ENCODE measurements around the gene CYP2S1. TPM values are rescaled to one million over a fixed set of nuclear protein-coding genes. Genes with fewer than 3 reads are reported as not detected.

CYP2S1 gene
- total and polyA plus RNA-seq, 2 experiments from 2014 or later: not detected

DNA sequence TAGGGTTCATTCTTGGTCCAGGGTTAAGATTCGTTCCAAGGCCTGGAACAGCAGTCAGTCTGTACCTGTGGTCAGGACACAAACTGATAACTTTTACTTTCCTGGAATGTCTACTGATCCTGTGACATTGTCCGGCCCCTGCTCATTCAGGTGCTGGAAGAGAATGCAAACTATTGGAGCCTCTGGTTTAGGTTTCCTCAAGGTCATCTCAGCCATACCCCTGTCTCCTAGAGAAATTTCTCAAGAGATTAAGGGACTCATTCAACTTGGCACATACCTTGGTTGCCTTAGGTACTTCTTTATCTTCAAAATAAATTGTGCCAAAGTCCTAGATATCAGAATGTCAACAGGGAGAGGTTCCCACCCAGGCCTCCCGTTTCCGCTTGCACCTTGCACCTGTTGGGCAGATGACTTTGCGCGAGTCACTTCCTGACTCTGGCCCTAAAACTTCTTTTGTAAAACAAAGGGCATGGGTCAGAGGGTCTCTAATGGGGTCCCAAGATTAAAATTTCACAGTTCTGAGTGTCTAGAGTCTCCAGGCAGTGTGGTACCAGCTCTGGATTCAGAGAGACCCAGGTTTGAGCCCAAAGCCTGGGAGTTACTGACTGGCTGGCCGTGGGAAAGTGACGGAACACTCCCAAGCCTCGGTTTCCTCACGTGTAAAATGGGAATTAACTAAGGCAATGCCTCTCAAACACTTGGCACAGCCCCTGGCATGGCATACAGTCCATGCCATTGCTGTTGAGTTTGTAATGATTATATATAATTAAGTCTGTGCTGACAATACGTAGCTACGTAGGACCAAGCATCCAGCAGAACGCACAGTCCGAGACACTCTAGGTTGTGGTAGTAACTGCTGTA lies 25.8 kb upstream of the CYP2S1 start:
- Histone ChIP-seq H3K9ac (no peak overlapping the region), H4K20me1 (ENCODE audit: insufficient read depth) (no peaks in the 10 kb centered on the region), H3K27ac (no peak overlapping the region), H3K4me1 (ENCODE audit: insufficient read depth) (no peaks in the 10 kb centered on the region), H3K9me2 (ENCODE audit: insufficient read depth) (no peaks in the 10 kb centered on the region), H3F3A (ENCODE audit: insufficient read depth) (no peaks in the 10 kb centered on the region), H3K79me2 (ENCODE audit: insufficient read depth) (no peaks in the 10 kb centered on the region), H3K27me3 (replicated peaks; ENCODE audit: insufficient read depth) (peaks cover 5% of the 10 kb centered on the region; the same call in 1 of the 2 replicates), H2AFZ (no peak overlapping the region), H3K4me2 (ENCODE audit: unreplicated experiment) (no peak overlapping the region), H3K9me3 (ENCODE audit: low read depth) (no peaks in the 10 kb centered on the region), H3K4me3 (no peak overlapping the region), H3K36me3 (ENCODE audit: low read depth) (no peaks in the 10 kb centered on the region)
- TF ChIP-seq EZH2 (IDR thresholded peaks at IDR 0.05; ENCODE audit: insufficient read depth, poor library complexity, severe bottlenecking): no peak
- no peak for TF ChIP-seq EZH2phosphoT487 (IDR thresholded peaks at IDR 0.05; ENCODE audit: insufficient read depth, low read depth)
- 61 to 62% methylated on average over 14 of the region's 14 CpGs for WGBS, 2 experiments (ENCODE audit: low coverage in 1 of 2, low lambda C conversion rate in 2 of 2, missing lambda C conversion rate in 2 of 2)
- in situ Hi-C loops (cut with MboI): no loop called here
- DNase-seq: no peak

DNA sequence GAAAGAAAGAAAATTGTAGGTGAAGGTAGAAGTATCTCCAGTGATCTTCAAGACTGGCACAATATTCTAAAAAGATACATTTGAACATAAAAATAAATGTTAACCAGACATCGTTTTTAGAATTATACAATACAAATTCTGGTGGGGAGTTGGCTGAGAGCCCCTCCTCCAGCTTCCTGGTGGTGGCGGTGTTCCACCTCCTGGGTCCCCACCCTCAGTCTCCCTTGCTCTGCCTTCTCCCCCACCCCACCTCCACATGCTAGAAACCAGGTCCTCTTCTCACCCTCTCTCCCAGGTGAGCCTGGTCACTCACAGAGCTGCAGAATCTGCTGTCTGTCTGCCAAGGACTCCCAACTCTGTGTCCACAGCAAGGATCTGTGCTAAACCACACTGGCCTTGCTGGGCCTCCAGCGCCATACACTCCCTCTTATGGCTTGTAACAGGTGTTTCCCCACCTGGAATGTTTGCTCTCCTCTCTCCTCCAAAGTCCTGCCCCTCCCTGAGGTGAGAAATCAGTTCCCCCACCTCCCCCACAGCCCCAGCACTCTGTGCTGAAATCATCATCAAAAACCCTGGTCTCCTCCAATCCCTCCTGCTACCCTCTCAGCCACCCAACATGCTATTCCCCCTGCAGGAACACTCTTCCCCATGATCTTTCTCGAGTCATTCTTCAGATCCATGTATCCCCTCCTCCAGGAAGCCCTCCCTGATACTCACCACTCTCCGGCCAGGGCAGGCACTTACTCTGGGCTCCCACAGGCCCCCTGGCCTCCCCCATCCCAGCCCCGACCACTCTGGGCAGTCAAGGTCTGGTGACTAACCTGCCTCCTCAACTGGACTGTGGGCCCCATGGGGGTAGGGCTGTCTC lies 20.5 kb upstream of the CYP2S1 start:
- H3K79me2 ChIP-seq (ENCODE audit: insufficient read depth): no peaks in the 10 kb centered on the region
- H3K27me3 ChIP-seq (replicated peaks; ENCODE audit: insufficient read depth): peaks cover 5% of the 10 kb centered on the region; the same call in 1 of the 2 replicates
- 36 to 40% methylated on average over 6 of the region's 6 CpGs for WGBS, 2 experiments (ENCODE audit: low coverage in 1 of 2, low lambda C conversion rate in 2 of 2, missing lambda C conversion rate in 2 of 2)
- peaks cover 7% of the 10 kb centered on the region for H3K4me1 ChIP-seq (ENCODE audit: insufficient read depth)
- in situ Hi-C loops (cut with MboI): no loop called here
- no peak overlapping the region for H3K4me3 ChIP-seq
- H3K9me3 ChIP-seq (ENCODE audit: low read depth): no peaks in the 10 kb centered on the region
- H3F3A ChIP-seq (ENCODE audit: insufficient read depth): no peaks in the 10 kb centered on the region
- no peaks in the 10 kb centered on the region for H4K20me1 ChIP-seq (ENCODE audit: insufficient read depth)
- no peak overlapping the region for H2AFZ ChIP-seq
- no peak for TF ChIP-seq EZH2 (IDR thresholded peaks at IDR 0.05; ENCODE audit: insufficient read depth, poor library complexity, severe bottlenecking)
- no peak for TF ChIP-seq EZH2phosphoT487 (IDR thresholded peaks at IDR 0.05; ENCODE audit: insufficient read depth, low read depth)
- H3K9me2 ChIP-seq (ENCODE audit: insufficient read depth): no peaks in the 10 kb centered on the region
- no peak overlapping the region for H3K9ac ChIP-seq
- H3K4me2 ChIP-seq (ENCODE audit: unreplicated experiment): no peak overlapping the region
- no peak overlapping the region for H3K27ac ChIP-seq
- no peaks in the 10 kb centered on the region for H3K36me3 ChIP-seq (ENCODE audit: low read depth)
- DNase-seq: no peak

DNA sequence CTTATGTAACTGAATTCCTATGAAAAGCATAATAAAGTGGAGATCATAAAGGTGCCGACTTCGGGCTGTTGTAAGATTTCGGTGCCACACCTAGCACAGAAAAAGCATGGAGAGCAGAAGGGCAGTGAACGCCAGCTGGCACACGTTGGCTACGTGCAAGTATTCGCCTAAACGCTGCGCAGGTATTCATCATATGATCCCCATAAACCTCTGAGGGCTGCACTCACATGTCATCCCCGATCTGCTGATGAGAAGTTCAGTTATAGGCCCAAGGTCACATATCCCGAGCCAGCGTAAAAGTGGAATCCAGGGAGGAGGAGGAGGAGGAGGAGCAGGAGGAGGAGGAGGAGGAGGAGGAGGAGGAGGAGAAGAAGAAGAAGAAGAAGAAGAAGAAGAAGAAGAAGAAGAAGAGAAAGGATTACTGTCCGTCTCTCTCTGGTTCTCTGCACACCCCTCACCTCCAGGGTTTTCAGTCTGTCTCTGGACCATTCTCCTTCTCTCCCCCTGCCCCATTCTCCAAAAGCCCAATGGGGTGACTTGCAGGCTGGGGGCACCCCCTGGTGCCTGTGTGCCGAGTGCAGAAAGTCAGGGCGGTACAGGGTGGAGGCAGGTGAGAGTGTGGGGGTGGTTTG lies 18.6 kb upstream of the CYP2S1 start:
- peaks cover 5% of the 10 kb centered on the region; the same call in 1 of the 2 replicates for H3K27me3 ChIP-seq (replicated peaks; ENCODE audit: insufficient read depth)
- no peaks in the 10 kb centered on the region for H3K9me2 ChIP-seq (ENCODE audit: insufficient read depth)
- no peaks in the 10 kb centered on the region for H3K79me2 ChIP-seq (ENCODE audit: insufficient read depth)
- H3K4me3 ChIP-seq: no peak overlapping the region
- no peak for TF ChIP-seq EZH2 (IDR thresholded peaks at IDR 0.05; ENCODE audit: insufficient read depth, poor library complexity, severe bottlenecking)
- no peak for TF ChIP-seq EZH2phosphoT487 (IDR thresholded peaks at IDR 0.05; ENCODE audit: insufficient read depth, low read depth)
- no peaks in the 10 kb centered on the region for H4K20me1 ChIP-seq (ENCODE audit: insufficient read depth)
- H3K36me3 ChIP-seq (ENCODE audit: low read depth): no peaks in the 10 kb centered on the region
- H3K4me2 ChIP-seq (ENCODE audit: unreplicated experiment): no peak overlapping the region
- H3K27ac ChIP-seq: no peak overlapping the region
- in situ Hi-C loops (cut with MboI): no loop called here
- WGBS, 2 experiments (ENCODE audit: low coverage in 1 of 2, low lambda C conversion rate in 2 of 2, missing lambda C conversion rate in 2 of 2): 74 to 77% methylated on average over 14 to 15 of the region's 15 CpGs
- H2AFZ ChIP-seq: no peak overlapping the region
- no peaks in the 10 kb centered on the region for H3K9me3 ChIP-seq (ENCODE audit: low read depth)
- DNase-seq: no peak
- no peaks in the 10 kb centered on the region for H3F3A ChIP-seq (ENCODE audit: insufficient read depth)
- peaks cover 7% of the 10 kb centered on the region for H3K4me1 ChIP-seq (ENCODE audit: insufficient read depth)
- no peak overlapping the region for H3K9ac ChIP-seq

Data from GM23248 (cell line).